Measurements from ENCODE around the gene FHOD3. TPM values are rescaled to one million over a fixed set of nuclear protein-coding genes. Genes with fewer than 3 reads are reported as not detected.
A peak's percentile ranks its signal among the peaks of the same experiment; 100 is the strongest.

The FHOD3 gene
- total and polyA plus RNA-seq, 2 of the 4 experiments (the other 2 are of a cell fraction), result 14.6 to 16.0 TPM

DNA sequence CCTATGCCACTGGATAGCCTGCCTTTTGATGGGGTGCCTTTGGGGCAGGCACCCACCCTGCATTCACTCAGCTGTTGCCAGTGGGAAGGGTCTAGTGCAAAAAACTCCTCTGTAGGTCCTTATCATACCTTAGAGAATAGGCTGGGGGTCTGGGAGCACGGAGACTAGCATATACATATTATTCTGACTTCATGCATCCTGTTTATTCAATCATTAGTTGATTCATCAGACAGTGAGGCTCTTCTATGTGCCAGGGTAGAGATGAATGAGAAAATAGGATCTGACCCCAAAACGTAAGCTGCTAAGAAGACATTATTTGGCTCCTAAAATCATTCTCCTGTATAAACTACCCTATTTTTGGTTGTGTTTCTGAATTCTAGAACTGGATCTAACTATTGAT, 378.0 kb downstream of the FHOD3 start:
- peaks cover 17% of the 10 kb centered on the region for H3K4me1 ChIP-seq (ENCODE audit: control insufficient read depth, insufficient read depth, low read length)
- H4K20me1 ChIP-seq (ENCODE audit: insufficient read depth, low read length), result no peaks in the 10 kb centered on the region
- H2BK20ac ChIP-seq (ENCODE audit: low read depth, low read length), result peak overlapping the region; percentile 70; the same call in 1 of the 2 replicates
- WGBS, 2 experiments (ENCODE audit: extremely low coverage in 2 of 2, insufficient read length in 1 of 2), result no CpG with 5 or more reads among the region's 2 CpGs
- peak overlapping the region; percentile 52; the same call in 1 of the 2 replicates for H4K5ac ChIP-seq (ENCODE audit: low read depth, low read length)
- peak overlapping the region; percentile 83 for H4K91ac ChIP-seq (ENCODE audit: insufficient read depth, low read depth, low read length)
- ChIA-PET POLR2A (ENCODE audit: unreplicated experiment) (no interaction called here), CTCF (interaction anchor here (2.7 kb wide), 1 partner anchor 12 kb away, joined by 8 read pairs; no protein-coding TSS in a partner anchor)
- H3K79me1 ChIP-seq (ENCODE audit: low read depth in 1 of 2, low read length in 2 of 2), result 0 out of 4 replicates have a peak, but pooled peaks cover 0 to 6% of the 10 kb centered on the region in 2 experiments
- peak overlapping the region; percentile 62 for H2AK9ac ChIP-seq (replicated peaks; ENCODE audit: low read depth, low read length, poor library complexity)
- no peak overlapping the region for H3K56ac ChIP-seq (ENCODE audit: extremely low read depth, insufficient read depth, low read length)
- TF ChIP-seq MXI1 (IDR thresholded peaks at IDR 0.05; ENCODE audit: borderline replicate concordance, low read depth, low read length) (no peak), POLR2A (IDR thresholded peaks at IDR 0.05; ENCODE audit: low read depth, low read length) (no peak)
- TF ChIP-seq, protein P1, sequence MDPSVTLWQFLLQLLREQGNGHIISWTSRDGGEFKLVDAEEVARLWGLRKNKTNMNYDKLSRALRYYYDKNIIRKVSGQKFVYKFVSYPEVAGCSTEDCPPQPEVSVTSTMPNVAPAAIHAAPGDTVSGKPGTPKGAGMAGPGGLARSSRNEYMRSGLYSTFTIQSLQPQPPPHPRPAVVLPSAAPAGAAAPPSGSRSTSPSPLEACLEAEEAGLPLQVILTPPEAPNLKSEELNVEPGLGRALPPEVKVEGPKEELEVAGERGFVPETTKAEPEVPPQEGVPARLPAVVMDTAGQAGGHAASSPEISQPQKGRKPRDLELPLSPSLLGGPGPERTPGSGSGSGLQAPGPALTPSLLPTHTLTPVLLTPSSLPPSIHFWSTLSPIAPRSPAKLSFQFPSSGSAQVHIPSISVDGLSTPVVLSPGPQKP (IDR thresholded peaks at IDR 0.05; ENCODE audit: borderline replicate concordance, low read depth, low read length), result no peak
- H3K36me3 ChIP-seq (ENCODE audit: control insufficient read depth, insufficient read depth, low read length), result no peaks in the 10 kb centered on the region
- peak overlapping the region; percentile 34 for H3K18ac ChIP-seq (ENCODE audit: low read depth, low read length)
- intact Hi-C loops (cut with micrococcal nuclease), result no loop called here
- ATAC-seq (ENCODE audit: low read depth) (peak; percentile 42; the same call in 1 of the 2 replicates), DNase-seq (peak; percentile 49)
- H3K4me3 ChIP-seq (ENCODE audit: insufficient read depth, low read depth, low read length), result no peak overlapping the region
- in situ Hi-C loops (cut with MboI; ENCODE audit: low sequenced_read_pairs), result no loop called here
- H2AFZ ChIP-seq (replicated peaks; ENCODE audit: low read length, poor library complexity), result peak overlapping the region; percentile 64
- H3K27ac ChIP-seq (ENCODE audit: insufficient read depth, low read length), result peak overlapping the region; percentile 48; the same call in 1 of the 2 replicates
- 0 out of 2 replicates have a peak overlapping the region, but pooled peaks have one; percentile 39 for H3K4me2 ChIP-seq (ENCODE audit: low read depth, low read length)
- peak overlapping the region; percentile 66 for H2BK5ac ChIP-seq (ENCODE audit: low read depth, low read length, poor library complexity, severe bottlenecking)
- no peaks in the 10 kb centered on the region; the same call in 1 of the 2 replicates for H3K9me3 ChIP-seq (ENCODE audit: control insufficient read depth, insufficient read depth, low read length)
- BruUV-seq (replicated peaks), result no TSS peak
- H4K8ac ChIP-seq (ENCODE audit: low read depth in 2 of 2, low read length in 2 of 2), result peak overlapping the region; percentile 59 to 63; a peak in 2 of 4 replicates
- H3K9ac ChIP-seq (ENCODE audit: low read depth, low read length), result no peak overlapping the region
- peak overlapping the region; percentile 94 for H2BK120ac ChIP-seq (ENCODE audit: low read depth, low read length)
- dilution Hi-C loops (cut with HindIII; ENCODE audit: low sequenced_read_pairs, unreplicated experiment), result no loop called here
- H3K27me3 ChIP-seq (ENCODE audit: control insufficient read depth, insufficient read depth, low read length), result no peaks in the 10 kb centered on the region
- peak overlapping the region; percentile 87 for H3K4ac ChIP-seq (ENCODE audit: low read depth, low read length)
- peak overlapping the region; percentile 15; the same call in 1 of the 2 replicates for H3K14ac ChIP-seq (replicated peaks; ENCODE audit: low read depth, low read length)
- peaks cover 10% of the 10 kb centered on the region for H3K9me1 ChIP-seq (ENCODE audit: insufficient read depth, low read length)
- peak overlapping the region; percentile 83 for H2AK5ac ChIP-seq (ENCODE audit: low read depth, low read length)
- H2BK15ac ChIP-seq (ENCODE audit: low read depth, low read length), result peak overlapping the region; percentile 82; the same call in 1 of the 3 replicates
- peak overlapping the region; percentile 89; the same call in 1 of the 2 replicates for H3K23ac ChIP-seq (ENCODE audit: low read depth, low read length)

Measured in IMR-90 (cell line).